ENCODE data around the gene WDR18. TPM values are rescaled to one million over a fixed set of nuclear protein-coding genes. Genes with fewer than 3 reads are reported as not detected.

Gene WDR18
- total RNA-seq, 1 experiment from 2014 or later: 124 TPM

- TF ChIP-seq, protein P1, sequence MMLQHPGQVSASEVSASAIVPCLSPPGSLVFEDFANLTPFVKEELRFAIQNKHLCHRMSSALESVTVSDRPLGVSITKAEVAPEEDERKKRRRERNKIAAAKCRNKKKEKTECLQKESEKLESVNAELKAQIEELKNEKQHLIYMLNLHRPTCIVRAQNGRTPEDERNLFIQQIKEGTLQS (IDR thresholded peaks at IDR 0.05): no peak
- no peak for TF ChIP-seq TCF7L2 (IDR thresholded peaks at IDR 0.05; ENCODE audit: borderline replicate concordance, extremely low read depth, insufficient read depth, insufficient read length)
- no peak for TF ChIP-seq SRF (IDR thresholded peaks at IDR 0.05; ENCODE audit: low read depth)
- no peak for TF ChIP-seq ZFX (IDR thresholded peaks at IDR 0.05)
- TF ChIP-seq, protein P2, sequence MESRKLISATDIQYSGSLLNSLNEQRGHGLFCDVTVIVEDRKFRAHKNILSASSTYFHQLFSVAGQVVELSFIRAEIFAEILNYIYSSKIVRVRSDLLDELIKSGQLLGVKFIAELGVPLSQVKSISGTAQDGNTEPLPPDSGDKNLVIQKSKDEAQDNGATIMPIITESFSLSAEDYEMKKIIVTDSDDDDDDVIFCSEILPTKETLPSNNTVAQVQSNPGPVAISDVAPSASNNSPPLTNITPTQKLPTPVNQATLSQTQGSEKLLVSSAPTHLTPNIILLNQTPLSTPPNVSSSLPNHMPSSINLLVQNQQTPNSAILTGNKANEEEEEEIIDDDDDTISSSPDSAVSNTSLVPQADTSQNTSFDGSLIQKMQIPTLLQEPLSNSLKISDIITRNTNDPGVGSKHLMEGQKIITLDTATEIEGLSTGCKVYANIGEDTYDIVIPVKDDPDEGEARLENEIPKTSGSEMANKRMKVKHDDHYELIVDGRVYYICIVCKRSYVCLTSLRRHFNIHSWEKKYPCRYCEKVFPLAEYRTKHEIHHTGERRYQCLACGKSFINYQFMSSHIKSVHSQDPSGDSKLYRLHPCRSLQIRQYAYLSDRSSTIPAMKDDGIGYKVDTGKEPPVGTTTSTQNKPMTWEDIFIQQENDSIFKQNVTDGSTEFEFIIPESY (IDR thresholded peaks at IDR 0.05; ENCODE audit: extremely low read depth, insufficient replicate concordance, low read length): no peak
Measured at GRCh38 chr19:1008268-1009040, 24.3 kb downstream of the WDR18 start (continued).

- H3K27me3 ChIP-seq (ENCODE audit: insufficient read depth, low read length): no peaks in the 10 kb centered on the region
- H3K9ac ChIP-seq (ENCODE audit: low read length): no peak overlapping the region
- ATAC-seq (0 out of 2 replicates have a peak, but pooled peaks have one; percentile 21), DNase-seq (ENCODE audit: low read depth, low spot score) (no peak)
- no peak overlapping the region for H3K4me3 ChIP-seq (replicated peaks in 1 of 2; ENCODE audit: low read depth in 1 of 2, low read length in 2 of 2)
- no peaks in the 10 kb centered on the region for H3K4me1 ChIP-seq (ENCODE audit: control insufficient read depth in 1 of 2, insufficient read depth in 2 of 2, low read length in 2 of 2)
- H3K4me2 ChIP-seq (ENCODE audit: low read length): no peak overlapping the region
- no peaks in the 10 kb centered on the region for H3K9me3 ChIP-seq (ENCODE audit: control insufficient read depth in 1 of 2, insufficient read depth in 1 of 2, low read depth in 1 of 2, low read length in 2 of 2)
- CTCF ChIA-PET: no interaction called here
- BruUV-seq (replicated peaks): TSS peak; percentile 83
- no peak overlapping the region for H2AFZ ChIP-seq (ENCODE audit: low read depth, low read length, poor library complexity, severe bottlenecking)
- no peaks in the 10 kb centered on the region; the same call in 1 of the 2 replicates for H4K20me1 ChIP-seq (ENCODE audit: insufficient read depth)
- TF ChIP-seq, protein P2 (IDR thresholded peaks at IDR 0.05; ENCODE audit: extremely low read depth, insufficient replicate concordance, low read length): no peak
- TF ChIP-seq FOSL1 (IDR thresholded peaks at IDR 0.05; ENCODE audit: low read depth) (no peak), EZH2 (IDR thresholded peaks at IDR 0.05) (no peak), EGR1 (IDR thresholded peaks at IDR 0.05; ENCODE audit: low read depth) (no peak), CEBPB (IDR thresholded peaks at IDR 0.05; ENCODE audit: low read depth) (no peak), SP1 (IDR thresholded peaks at IDR 0.05; ENCODE audit: low read depth) (no peak), MAX (IDR thresholded peaks at IDR 0.05) (no peak), CBX3 (IDR thresholded peaks at IDR 0.05; ENCODE audit: low read depth) (no peak)
- H3K9me2 ChIP-seq (ENCODE audit: insufficient read depth): no peaks in the 10 kb centered on the region
- POLR2A ChIA-PET: no interaction called here
- H3K79me2 ChIP-seq (ENCODE audit: insufficient read depth, low read length): peaks cover 14% of the 10 kb centered on the region
- RAD21 ChIA-PET (ENCODE audit: low non-redundant PET in 1 of 2, low total read pairs in 2 of 2, uncharacterized antibody in 2 of 2, unreplicated experiment in 2 of 2): no interaction called here
- H3K36me3 ChIP-seq (ENCODE audit: control insufficient read depth in 1 of 2, insufficient read depth in 2 of 2, low read length in 2 of 2): peaks cover 0 to 4% of the 10 kb centered on the region in 2 experiments; a peak in 2 of 4 replicates
- intact Hi-C loops (cut with micrococcal nuclease): no loop called here
- H3K27ac ChIP-seq (ENCODE audit: low read depth, low read length): no peak overlapping the region
Measured at GRCh38 chr19:1009041-1009980, 25.2 kb downstream of the WDR18 start.

All from HCT116 (cell line).